HUES6 (cell line): ENCODE measurements around the gene GOLGA1.
A peak's percentile ranks its signal among the peaks of the same experiment; 100 is the strongest.

Source experiments
- H3K27ac ChIP-seq: 2 replicates; pipeline ENCODE4 v1.7.0; 2013; ENCODE audit warnings: low read depth, mild to moderate bottlenecking, low read length, inconsistent platforms
- H3K27me3 ChIP-seq: 2 replicates; pipeline ENCODE4 v1.6.1; 2013; ENCODE audit warnings: low read length; ENCODE audit not compliant: control insufficient read depth, insufficient read depth
- H3K36me3 ChIP-seq: 2 replicates; pipeline ENCODE4 v1.6.1; 2013; ENCODE audit warnings: low read length; ENCODE audit not compliant: control insufficient read depth, insufficient read depth
- H3K4me1 ChIP-seq: 2 replicates; pipeline ENCODE4 v1.6.1; 2013; ENCODE audit warnings: low read length; ENCODE audit not compliant: control insufficient read depth, insufficient read depth
- H3K4me3 ChIP-seq: 2 replicates; pipeline ENCODE4 v1.5.1; 2013; ENCODE audit warnings: low read depth, low read length
- H3K9ac ChIP-seq: one replicate; pipeline ENCODE4 v1.6.1; 2013; ENCODE audit warnings: mild to moderate bottlenecking, low read length
- H3K9me3 ChIP-seq: 2 replicates; pipeline ENCODE4 v1.6.1; 2013; ENCODE audit warnings: low read depth, low read length; ENCODE audit not compliant: control insufficient read depth, insufficient read depth

Gene GOLGA1

GRCh38 chr9:124857533-124858162 is 83.2 kb downstream of the GOLGA1 start:
- H3K9ac ChIP-seq: no peak overlapping the region
- H3K27ac ChIP-seq: no peak overlapping the region
- H3K36me3 ChIP-seq: peaks cover 49% of the 10 kb centered on the region

GRCh38 chr9:124855944-124856765 is 84.7 kb downstream of the GOLGA1 start:
- H3K4me1 ChIP-seq: peaks cover 15% of the 10 kb centered on the region
- no peak overlapping the region for H3K9ac ChIP-seq

More at GRCh38 chr9:124857533-124858162, 83.2 kb downstream of the GOLGA1 start:
- Histone ChIP-seq H3K4me1 (peaks cover 8% of the 10 kb centered on the region), H3K27me3 (no peaks in the 10 kb centered on the region), H3K9me3 (no peaks in the 10 kb centered on the region), H3K4me3 (no peak overlapping the region)

GRCh38 chr9:124855566-124855943 is 85.3 kb downstream of the GOLGA1 start:
- H3K27ac ChIP-seq: no peak overlapping the region
- H3K27me3 ChIP-seq: no peaks in the 10 kb centered on the region
- H3K4me1 ChIP-seq: peaks cover 14% of the 10 kb centered on the region
- H3K9ac ChIP-seq: no peak overlapping the region
- peaks cover 41% of the 10 kb centered on the region for H3K36me3 ChIP-seq
- no peaks in the 10 kb centered on the region for H3K9me3 ChIP-seq
- no peak overlapping the region for H3K4me3 ChIP-seq

More at GRCh38 chr9:124855944-124856765, 84.7 kb downstream of the GOLGA1 start:
- Histone ChIP-seq H3K27ac (no peak overlapping the region), H3K27me3 (no peaks in the 10 kb centered on the region), H3K4me3 (no peak overlapping the region), H3K36me3 (peaks cover 47% of the 10 kb centered on the region), H3K9me3 (no peaks in the 10 kb centered on the region)

- Histone ChIP-seq H3K27ac (no peak overlapping the region), H3K9me3 (no peaks in the 10 kb centered on the region), H3K4me1 (peaks cover 8% of the 10 kb centered on the region; the same call in 1 of the 2 replicates)
These were observed 86.1 kb downstream of the GOLGA1 start for GRCh38 chr9:124854822-124855221.

GRCh38 chr9:124854161-124854560 is 86.7 kb downstream of the GOLGA1 start:
- no peak overlapping the region for H3K4me3 ChIP-seq
- no peak overlapping the region for H3K27ac ChIP-seq
- no peak overlapping the region for H3K9ac ChIP-seq
- peaks cover 8% of the 10 kb centered on the region; the same call in 1 of the 2 replicates for H3K4me1 ChIP-seq
- no peaks in the 10 kb centered on the region for H3K9me3 ChIP-seq
- H3K27me3 ChIP-seq: no peaks in the 10 kb centered on the region
- peaks cover 27% of the 10 kb centered on the region for H3K36me3 ChIP-seq

More at GRCh38 chr9:124854822-124855221, 86.1 kb downstream of the GOLGA1 start:
- Histone ChIP-seq H3K9ac (no peak overlapping the region), H3K36me3 (peaks cover 33% of the 10 kb centered on the region), H3K4me3 (no peak overlapping the region), H3K27me3 (no peaks in the 10 kb centered on the region)

GRCh38 chr9:124853605-124854143 is 87.2 kb downstream of the GOLGA1 start:
- Histone ChIP-seq H3K9me3 (no peaks in the 10 kb centered on the region), H3K27me3 (no peaks in the 10 kb centered on the region), H3K27ac (no peak overlapping the region), H3K9ac (peak overlapping the region; percentile 57), H3K36me3 (peaks cover 22% of the 10 kb centered on the region), H3K4me3 (peak overlapping the region; percentile 74), H3K4me1 (peaks cover 8% of the 10 kb centered on the region; the same call in 1 of the 2 replicates)

- peak within 1 kb of the TSS; percentile 74 for H3K4me3 ChIP-seq
- peaks cover 8% of the 10 kb centered on the region; the same call in 1 of the 2 replicates for H3K4me1 ChIP-seq
- peaks cover 15% of the 10 kb centered on the region for H3K36me3 ChIP-seq
- H3K9me3 ChIP-seq: no peaks in the 10 kb centered on the region
- no peak within 1 kb of the TSS for H3K27ac ChIP-seq
- peak within 1 kb of the TSS; percentile 57 for H3K9ac ChIP-seq
- H3K27me3 ChIP-seq: no peaks in the 10 kb centered on the region
These were observed 87.9 kb downstream of the GOLGA1 start, which contains the start of gene WDR38 for GRCh38 chr9:124852829-124853531. WDR38 (plus strand) TSS chr9:124853460; CDS start chr9:124853532, 72 bp downstream.

- H3K4me1 ChIP-seq: peaks cover 8% of the 10 kb centered on the region; the same call in 1 of the 2 replicates
- H3K9ac ChIP-seq: no peak overlapping the region
- no peak overlapping the region for H3K27ac ChIP-seq
- H3K9me3 ChIP-seq: no peaks in the 10 kb centered on the region
- H3K27me3 ChIP-seq: no peaks in the 10 kb centered on the region
- peaks cover 8% of the 10 kb centered on the region for H3K36me3 ChIP-seq
- peak overlapping the region; percentile 74 for H3K4me3 ChIP-seq
These were observed 88.6 kb downstream of the GOLGA1 start for GRCh38 chr9:124852121-124852828.

- Histone ChIP-seq H3K36me3 (no peaks in the 10 kb centered on the region), H3K4me3 (no peak overlapping the region), H3K4me1 (peaks cover 8% of the 10 kb centered on the region; the same call in 1 of the 2 replicates), H3K9ac (no peak overlapping the region), H3K27ac (no peak overlapping the region), H3K9me3 (no peaks in the 10 kb centered on the region), H3K27me3 (no peaks in the 10 kb centered on the region)
These were observed 91.1 kb downstream of the GOLGA1 start for GRCh38 chr9:124849801-124850200.

- H3K4me1 ChIP-seq: peaks cover under 1% of the 10 kb centered on the region; the same call in 1 of the 2 replicates
- no peaks in the 10 kb centered on the region for H3K27me3 ChIP-seq
- H3K27ac ChIP-seq: no peak overlapping the region
- H3K36me3 ChIP-seq: no peaks in the 10 kb centered on the region
- no peak overlapping the region for H3K4me3 ChIP-seq
- no peaks in the 10 kb centered on the region for H3K9me3 ChIP-seq
- no peak overlapping the region for H3K9ac ChIP-seq
These were observed 93.9 kb downstream of the GOLGA1 start for GRCh38 chr9:124846969-124847368.
